ENCODE data around the gene KRT80. TPM values are rescaled to one million over a fixed set of nuclear protein-coding genes. Genes with fewer than 3 reads are reported as not detected.

Gene KRT80
- polyA plus RNA-seq, 3 donors = 0.18 to 0.52 (median 0.37) TPM

DNA sequence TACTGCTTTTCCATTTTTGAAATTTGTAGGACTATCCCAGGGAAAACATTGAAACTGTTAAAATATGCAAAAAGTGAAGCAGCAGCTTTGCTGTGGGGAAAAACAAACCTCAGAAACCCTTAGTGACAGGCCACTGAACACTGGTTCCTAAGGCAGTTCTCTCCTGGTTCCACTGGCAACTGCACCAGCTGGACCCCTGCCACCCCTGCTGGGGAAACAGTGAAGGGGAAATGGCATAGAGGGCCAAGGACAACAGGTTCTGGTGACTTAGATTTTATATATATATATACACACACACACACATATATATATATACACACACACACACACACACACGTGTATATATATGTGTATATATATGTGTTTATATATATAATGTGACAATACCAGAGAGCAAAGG is 25.0 kb upstream of the KRT80 start:
- Histone ChIP-seq H3K27ac (ENCODE audit: low read depth in 1 of 2, low read length in 2 of 2) (no peak overlapping the region), H3K27me3 (ENCODE audit: control insufficient read depth in 2 of 2, insufficient read depth in 2 of 2, low read length in 2 of 2) (peaks cover 0 to 5% of the 10 kb centered on the region in 2 donors), H3K9ac (ENCODE audit: insufficient read depth, low read length, poor library complexity, severe bottlenecking) (no peak overlapping the region), H2AFZ (ENCODE audit: insufficient read depth, low read depth, low read length, poor library complexity, severe bottlenecking) (no peak overlapping the region), H3K4me2 (replicated peaks; ENCODE audit: extremely low read depth, low read length, poor library complexity, severe bottlenecking) (no peak overlapping the region), H3K79me2 (ENCODE audit: insufficient read depth, low read length) (no peaks in the 10 kb centered on the region), H3K9me3 (replicated peaks in 1 of 2; ENCODE audit: control insufficient read depth in 1 of 2, insufficient read depth in 1 of 2, low read length in 2 of 2) (no peaks in the 10 kb centered on the region), H4K20me1 (ENCODE audit: insufficient read depth, low read length) (no peaks in the 10 kb centered on the region), H3K36me3 (replicated peaks in 1 of 2; ENCODE audit: control insufficient read depth in 1 of 2, insufficient read depth in 2 of 2, low read length in 2 of 2) (no peaks in the 10 kb centered on the region), H3K4me3 (replicated peaks in 1 of 3; ENCODE audit: low read depth in 2 of 3, low read length in 3 of 3) (no peak overlapping the region), H3K4me1 (ENCODE audit: control insufficient read depth in 1 of 2, insufficient read depth in 2 of 2, low read length in 2 of 2) (peaks cover 12 to 25% of the 10 kb centered on the region in 2 donors)
- Mint-ChIP-seq H3K4me1 (peaks cover 30% of the 10 kb centered on the region), H3K36me3 (no peaks in the 10 kb centered on the region), H3K9me3 (no peaks in the 10 kb centered on the region), H3K27me3 (ENCODE audit: low read depth in 3 of 3) (peaks cover 5 to 18% (median 11%) of the 10 kb centered on the region in 3 donors), H3K27ac (no peak overlapping the region), H3K4me3 (no peak overlapping the region)
- intact Hi-C loops (cut with micrococcal nuclease) = loop anchor here in 1 of 2 donors (2.0 to 5.0 kb wide), 2 partner anchors 60 to 110 kb away; no protein-coding TSS in a partner anchor
- DNase-seq = no peak
- WGBS (ENCODE audit: insufficient coverage) = no CpG with 5 or more reads among the region's 1 CpG
- TF ChIP-seq, protein P1, sequence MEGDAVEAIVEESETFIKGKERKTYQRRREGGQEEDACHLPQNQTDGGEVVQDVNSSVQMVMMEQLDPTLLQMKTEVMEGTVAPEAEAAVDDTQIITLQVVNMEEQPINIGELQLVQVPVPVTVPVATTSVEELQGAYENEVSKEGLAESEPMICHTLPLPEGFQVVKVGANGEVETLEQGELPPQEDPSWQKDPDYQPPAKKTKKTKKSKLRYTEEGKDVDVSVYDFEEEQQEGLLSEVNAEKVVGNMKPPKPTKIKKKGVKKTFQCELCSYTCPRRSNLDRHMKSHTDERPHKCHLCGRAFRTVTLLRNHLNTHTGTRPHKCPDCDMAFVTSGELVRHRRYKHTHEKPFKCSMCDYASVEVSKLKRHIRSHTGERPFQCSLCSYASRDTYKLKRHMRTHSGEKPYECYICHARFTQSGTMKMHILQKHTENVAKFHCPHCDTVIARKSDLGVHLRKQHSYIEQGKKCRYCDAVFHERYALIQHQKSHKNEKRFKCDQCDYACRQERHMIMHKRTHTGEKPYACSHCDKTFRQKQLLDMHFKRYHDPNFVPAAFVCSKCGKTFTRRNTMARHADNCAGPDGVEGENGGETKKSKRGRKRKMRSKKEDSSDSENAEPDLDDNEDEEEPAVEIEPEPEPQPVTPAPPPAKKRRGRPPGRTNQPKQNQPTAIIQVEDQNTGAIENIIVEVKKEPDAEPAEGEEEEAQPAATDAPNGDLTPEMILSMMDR (IDR thresholded peaks at IDR 0.05) = no peak

DNA sequence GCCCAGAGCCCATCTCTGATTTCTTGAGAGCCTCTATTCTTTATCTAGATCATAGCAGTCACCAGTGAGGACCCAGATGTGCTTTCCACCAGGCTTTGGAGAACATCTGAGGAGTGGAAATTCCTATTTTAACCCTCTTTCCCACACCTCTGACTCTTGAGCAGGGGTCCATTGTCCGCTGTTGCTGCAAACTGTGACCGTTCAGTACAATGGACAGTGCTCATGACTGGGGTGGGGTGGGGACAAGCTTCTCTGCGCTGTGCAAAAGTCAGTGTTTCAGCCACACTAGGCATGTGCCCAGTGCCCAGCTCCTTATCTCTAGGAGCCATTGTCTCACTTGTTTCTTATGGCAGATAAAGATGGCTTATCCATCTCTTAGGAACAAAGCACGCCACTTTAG is 24.3 kb upstream of the KRT80 start:
- H3K9me3 Mint-ChIP-seq = no peaks in the 10 kb centered on the region
- no peak overlapping the region for H3K4me3 Mint-ChIP-seq
- peaks cover 5 to 13% (median 10%) of the 10 kb centered on the region in 3 donors for H3K27me3 Mint-ChIP-seq (ENCODE audit: low read depth in 3 of 3)
- intact Hi-C loops (cut with micrococcal nuclease) = loop anchor here in 1 of 2 donors (2.0 to 5.0 kb wide), 2 partner anchors 59 to 111 kb away; no protein-coding TSS in a partner anchor
- no peaks in the 10 kb centered on the region for H3K9me3 ChIP-seq (replicated peaks in 1 of 2; ENCODE audit: control insufficient read depth in 1 of 2, insufficient read depth in 1 of 2, low read length in 2 of 2)
- H3K4me1 ChIP-seq (ENCODE audit: control insufficient read depth in 1 of 2, insufficient read depth in 2 of 2, low read length in 2 of 2) = peaks cover 13 to 24% of the 10 kb centered on the region in 2 donors
- H3K4me2 ChIP-seq (replicated peaks; ENCODE audit: extremely low read depth, low read length, poor library complexity, severe bottlenecking) = no peak overlapping the region
- no peak overlapping the region for H3K27ac Mint-ChIP-seq
- H3K27me3 ChIP-seq (ENCODE audit: control insufficient read depth in 2 of 2, insufficient read depth in 2 of 2, low read length in 2 of 2) = peaks cover 0 to 5% of the 10 kb centered on the region in 2 donors
- no peak for DNase-seq
- WGBS (ENCODE audit: insufficient coverage) = no CpG with 5 or more reads among the region's 4 CpGs
- H3K36me3 ChIP-seq (replicated peaks in 1 of 2; ENCODE audit: control insufficient read depth in 1 of 2, insufficient read depth in 2 of 2, low read length in 2 of 2) = no peaks in the 10 kb centered on the region
- TF ChIP-seq, protein P1 (IDR thresholded peaks at IDR 0.05) = no peak
- no peak overlapping the region for H3K27ac ChIP-seq (ENCODE audit: low read depth in 1 of 2, low read length in 2 of 2)
- no peaks in the 10 kb centered on the region for H4K20me1 ChIP-seq (ENCODE audit: insufficient read depth, low read length)
- H3K36me3 Mint-ChIP-seq = peaks cover 0 to 1% of the 10 kb centered on the region in 2 donors
- H3K4me1 Mint-ChIP-seq = peaks cover 32% of the 10 kb centered on the region
- H3K9ac ChIP-seq (ENCODE audit: insufficient read depth, low read length, poor library complexity, severe bottlenecking) = no peak overlapping the region
- no peak overlapping the region for H2AFZ ChIP-seq (ENCODE audit: insufficient read depth, low read depth, low read length, poor library complexity, severe bottlenecking)
- H3K4me3 ChIP-seq (replicated peaks in 1 of 3; ENCODE audit: low read depth in 2 of 3, low read length in 3 of 3) = no peak overlapping the region
- no peaks in the 10 kb centered on the region for H3K79me2 ChIP-seq (ENCODE audit: insufficient read depth, low read length)
